ENCODE results near the gene ROR2. TPM values are rescaled to one million over a fixed set of nuclear protein-coding genes. Genes with fewer than 3 reads are reported as not detected.

ROR2 gene
- total RNA-seq, 4 donors from 2014 or later: 35.6 to 67.6 (median 50.6) TPM

DNA sequence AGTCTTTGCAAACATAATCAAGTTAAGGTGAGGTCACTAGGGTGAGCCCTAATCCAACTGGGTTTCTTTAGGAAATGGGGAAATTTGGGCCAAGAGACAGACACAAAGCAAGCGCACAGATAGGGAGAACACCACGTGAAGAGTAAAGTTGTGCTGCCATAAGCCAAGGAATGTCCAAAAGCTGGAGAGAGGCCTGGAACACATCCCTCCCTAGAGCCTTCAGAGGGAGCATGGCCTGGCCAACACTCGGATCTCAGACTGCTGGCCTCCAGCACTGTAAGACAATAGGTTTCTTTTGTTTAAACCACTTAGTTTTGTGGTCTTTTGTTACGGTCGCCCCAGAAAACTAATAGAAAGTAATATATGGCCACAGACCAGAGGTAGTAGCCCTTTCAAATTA is 8.1 kb upstream of the ROR2 start:
- Histone ChIP-seq H3K27ac (no peak overlapping the region), H3K4me3 (no peak overlapping the region), H3K36me3 (no peaks in the 10 kb centered on the region), H3K9me3 (no peaks in the 10 kb centered on the region), H3K4me1 (no peaks in the 10 kb centered on the region), H3K27me3 (no peaks in the 10 kb centered on the region)
- no peak for TF ChIP-seq POLR2A (IDR thresholded peaks at IDR 0.05)
- TF ChIP-seq, protein P1, sequence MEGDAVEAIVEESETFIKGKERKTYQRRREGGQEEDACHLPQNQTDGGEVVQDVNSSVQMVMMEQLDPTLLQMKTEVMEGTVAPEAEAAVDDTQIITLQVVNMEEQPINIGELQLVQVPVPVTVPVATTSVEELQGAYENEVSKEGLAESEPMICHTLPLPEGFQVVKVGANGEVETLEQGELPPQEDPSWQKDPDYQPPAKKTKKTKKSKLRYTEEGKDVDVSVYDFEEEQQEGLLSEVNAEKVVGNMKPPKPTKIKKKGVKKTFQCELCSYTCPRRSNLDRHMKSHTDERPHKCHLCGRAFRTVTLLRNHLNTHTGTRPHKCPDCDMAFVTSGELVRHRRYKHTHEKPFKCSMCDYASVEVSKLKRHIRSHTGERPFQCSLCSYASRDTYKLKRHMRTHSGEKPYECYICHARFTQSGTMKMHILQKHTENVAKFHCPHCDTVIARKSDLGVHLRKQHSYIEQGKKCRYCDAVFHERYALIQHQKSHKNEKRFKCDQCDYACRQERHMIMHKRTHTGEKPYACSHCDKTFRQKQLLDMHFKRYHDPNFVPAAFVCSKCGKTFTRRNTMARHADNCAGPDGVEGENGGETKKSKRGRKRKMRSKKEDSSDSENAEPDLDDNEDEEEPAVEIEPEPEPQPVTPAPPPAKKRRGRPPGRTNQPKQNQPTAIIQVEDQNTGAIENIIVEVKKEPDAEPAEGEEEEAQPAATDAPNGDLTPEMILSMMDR (IDR thresholded peaks at IDR 0.05): no peak
- intact Hi-C loops (cut with DNase I; ENCODE audit: low total_unique reads): no loop called here
- no peak for DNase-seq

DNA sequence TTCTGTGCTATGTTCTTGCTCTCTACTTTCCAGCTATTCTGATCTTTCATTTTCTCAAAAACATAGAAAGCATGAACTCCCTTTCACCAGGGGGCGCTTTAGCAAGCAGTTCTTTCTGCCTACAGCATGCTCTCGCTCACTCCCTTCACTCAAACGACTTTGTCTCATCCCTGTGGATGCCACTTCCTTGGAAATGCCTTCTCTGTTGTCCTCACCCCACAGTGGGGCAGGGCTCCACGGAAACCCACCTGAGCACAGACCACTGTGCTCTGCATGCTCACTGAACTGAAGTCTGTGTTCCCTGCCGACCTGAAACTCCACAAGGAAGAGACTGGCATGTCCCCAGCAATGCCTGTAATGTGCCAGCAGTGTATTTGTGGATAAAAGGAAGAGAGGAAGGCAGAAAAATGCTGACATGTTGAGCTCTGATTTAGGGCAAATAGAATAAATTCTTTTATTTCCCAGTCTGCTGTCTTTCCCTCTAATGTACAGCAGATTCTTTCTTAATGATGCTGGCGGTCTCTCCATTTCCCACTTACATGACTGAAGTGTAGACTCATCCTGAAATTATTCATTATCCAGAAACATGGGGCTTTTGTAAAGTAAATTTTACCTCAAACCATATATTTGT is 4.9 kb upstream of the ROR2 start:
- Histone ChIP-seq H3K27ac (no peak overlapping the region), H3K27me3 (no peaks in the 10 kb centered on the region), H3K9me3 (no peaks in the 10 kb centered on the region), H3K36me3 (no peaks in the 10 kb centered on the region), H3K4me3 (no peak overlapping the region), H3K4me1 (no peaks in the 10 kb centered on the region)
- DNase-seq: peak; percentile 44 to 69
- intact Hi-C loops (cut with DNase I; ENCODE audit: low total_unique reads): no loop called here
- TF ChIP-seq POLR2A (IDR thresholded peaks at IDR 0.05): no peak
- TF ChIP-seq, protein P1 (IDR thresholded peaks at IDR 0.05): peak; percentile 53 to 72 (median 64)

DNA sequence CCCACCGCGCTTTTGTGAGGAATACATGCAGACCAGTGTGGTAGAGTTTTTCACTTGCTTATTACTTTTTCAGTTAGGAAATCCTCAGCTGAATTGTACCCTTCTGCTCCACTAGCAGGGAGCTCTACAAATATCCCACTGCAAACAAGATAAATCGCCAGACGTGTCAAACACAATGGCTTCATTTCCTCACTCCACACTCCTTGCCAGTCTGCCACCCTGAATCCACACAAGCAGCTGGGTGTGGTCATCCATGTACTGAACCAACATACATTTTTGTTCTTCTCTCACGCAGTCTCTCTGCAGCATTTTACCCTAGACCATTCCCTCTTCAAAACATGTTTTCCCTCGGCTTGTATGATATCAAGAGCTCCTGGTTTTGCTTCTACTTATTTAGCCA is 3.7 kb upstream of the ROR2 start:
- no peaks in the 10 kb centered on the region for H3K36me3 ChIP-seq
- H3K9me3 ChIP-seq: no peaks in the 10 kb centered on the region
- TF ChIP-seq POLR2A (IDR thresholded peaks at IDR 0.05): no peak
- TF ChIP-seq, protein P1 (IDR thresholded peaks at IDR 0.05): no peak
- intact Hi-C loops (cut with DNase I; ENCODE audit: low total_unique reads): no loop called here
- no peak for DNase-seq
- H3K27me3 ChIP-seq: no peaks in the 10 kb centered on the region
- H3K4me1 ChIP-seq: no peaks in the 10 kb centered on the region
- H3K27ac ChIP-seq: no peak overlapping the region
- H3K4me3 ChIP-seq: no peak overlapping the region

DNA sequence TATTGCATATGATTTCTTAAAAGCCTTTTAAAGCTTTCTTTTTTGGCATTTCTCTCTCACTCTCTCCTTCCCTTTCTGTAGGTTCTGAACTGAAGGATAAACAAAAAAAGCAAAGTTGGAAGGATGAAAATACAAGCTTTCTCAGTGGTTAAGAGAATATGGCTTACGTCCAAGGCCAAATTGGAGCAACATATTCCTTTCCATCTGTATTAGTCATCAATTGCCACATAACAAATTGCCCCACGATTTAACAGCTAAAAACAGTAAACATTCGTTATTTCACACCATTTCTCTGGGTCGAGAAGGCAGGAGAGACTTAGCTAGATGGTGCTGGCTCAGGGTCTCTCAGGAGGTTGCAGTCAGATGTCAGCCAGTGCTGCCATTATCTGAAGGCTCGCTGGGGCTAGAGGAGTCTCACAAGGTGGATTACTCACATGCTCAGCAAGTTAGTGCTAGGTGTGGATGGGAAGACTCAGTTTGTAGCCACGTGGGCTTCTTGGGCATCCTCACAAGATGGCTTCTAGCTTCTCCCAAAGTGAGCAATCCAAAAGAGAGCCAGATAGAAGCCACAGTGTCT is 2.0 kb upstream of the ROR2 start:
- no peak overlapping the region for H3K27ac ChIP-seq
- no peaks in the 10 kb centered on the region for H3K36me3 ChIP-seq
- H3K9me3 ChIP-seq: no peaks in the 10 kb centered on the region
- DNase-seq: no peak
- no peak for TF ChIP-seq POLR2A (IDR thresholded peaks at IDR 0.05)
- TF ChIP-seq, protein P1 (IDR thresholded peaks at IDR 0.05): no peak
- no peaks in the 10 kb centered on the region for H3K27me3 ChIP-seq
- H3K4me3 ChIP-seq: no peak overlapping the region
- H3K4me1 ChIP-seq: no peaks in the 10 kb centered on the region
- intact Hi-C loops (cut with DNase I; ENCODE audit: low total_unique reads): no loop called here

DNA sequence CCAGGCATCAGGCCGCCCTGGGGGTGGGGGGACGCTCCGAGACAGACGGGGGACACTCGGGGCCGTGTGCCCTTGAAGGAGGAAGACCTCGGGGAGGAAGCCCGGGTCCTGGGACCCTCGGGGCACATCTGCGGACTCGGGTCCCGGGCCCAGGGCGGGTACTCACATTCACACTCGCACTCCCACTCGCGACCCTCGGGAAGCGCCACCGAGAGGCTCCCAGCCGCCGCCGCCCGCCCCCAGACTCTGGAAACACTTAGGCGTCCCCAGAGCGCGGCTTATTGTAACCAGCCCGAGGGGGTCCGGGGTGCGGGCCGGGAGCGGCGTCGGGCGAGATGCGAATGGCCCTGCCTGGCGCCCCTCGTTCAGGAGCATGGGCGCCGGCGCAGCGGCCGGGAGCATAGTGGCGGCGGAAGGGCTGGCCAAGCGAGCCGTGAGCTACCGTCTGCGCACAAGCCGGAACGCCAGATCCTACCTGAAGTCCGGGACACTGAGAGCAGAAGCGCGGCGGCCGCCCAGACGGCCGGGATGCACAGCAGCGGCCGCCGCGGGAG is 559 bp downstream of the ROR2 start:
- TF ChIP-seq, protein P1 (IDR thresholded peaks at IDR 0.05): no peak
- no peak for TF ChIP-seq POLR2A (IDR thresholded peaks at IDR 0.05)
- peak overlapping the region; percentile 66 to 85 for H3K4me3 ChIP-seq
- H3K27me3 ChIP-seq: no peaks in the 10 kb centered on the region
- intact Hi-C loops (cut with DNase I; ENCODE audit: low total_unique reads): loop anchor here (5.0 to 10.0 kb wide), 2 partner anchors 55 to 172 kb away; no protein-coding TSS in a partner anchor
- peak in 1 of 2 donors; percentile 38 for DNase-seq
- peak overlapping the region; percentile 89 to 90 for H3K27ac ChIP-seq
- H3K36me3 ChIP-seq: no peaks in the 10 kb centered on the region
- H3K9me3 ChIP-seq: no peaks in the 10 kb centered on the region
- peaks cover 0 to 6% of the 10 kb centered on the region in 2 donors for H3K4me1 ChIP-seq

Data from uterus (tissue), 4 donors.